ELF-1 (cell line): ENCODE results near the gene SLC19A1.
"Not testable (repeated sequence)": the region's sequence is repeated elsewhere in the genome, so short reads cannot be mapped to it uniquely, and the experiment has no call there.

ENCODE experiments used
- DNase-seq: peaks from one replicate; pipeline ENCODE4 v3.0.0-alpha.2; 2016; ENCODE audit warnings: low read depth, low spot score

SLC19A1 gene

GRCh38 chr21:45533361-45533845 is 8.8 kb downstream of the SLC19A1 start:
- DNase-seq = no peak

- DNase-seq = no peak
These were observed 9.3 kb downstream of the SLC19A1 start for GRCh38 chr21:45532826-45533360.

GRCh38 chr21:45531393-45532215 is 10.6 kb downstream of the SLC19A1 start:
- DNase-seq = no peak

GRCh38 chr21:45531114-45531392 is 11.2 kb downstream of the SLC19A1 start:
- not testable (repeated sequence) for DNase-seq

- DNase-seq = no peak
These were observed 11.7 kb downstream of the SLC19A1 start for GRCh38 chr21:45530423-45531113.

- DNase-seq = no peak
These were observed 12.3 kb downstream of the SLC19A1 start for GRCh38 chr21:45529785-45530422.

GRCh38 chr21:45528981-45529784 is 13.1 kb downstream of the SLC19A1 start:
- no peak for DNase-seq

- DNase-seq = no peak
These were observed 14.1 kb downstream of the SLC19A1 start for GRCh38 chr21:45528028-45528705.

GRCh38 chr21:45527151-45527999 is 14.9 kb downstream of the SLC19A1 start:
- not testable (repeated sequence) for DNase-seq

- no peak for DNase-seq
These were observed 16.3 kb downstream of the SLC19A1 start for GRCh38 chr21:45525910-45526306.

- no peak for DNase-seq
These were observed 16.9 kb downstream of the SLC19A1 start for GRCh38 chr21:45525153-45525909.

- no peak for DNase-seq
These were observed 17.5 kb downstream of the SLC19A1 start for GRCh38 chr21:45524756-45525152.

GRCh38 chr21:45523411-45524101 is 18.7 kb downstream of the SLC19A1 start:
- DNase-seq = no peak

- DNase-seq = no peak
These were observed 19.3 kb downstream of the SLC19A1 start for GRCh38 chr21:45522986-45523385.

GRCh38 chr21:45522381-45522780 is 19.9 kb downstream of the SLC19A1 start:
- no peak for DNase-seq

- DNase-seq = no peak
These were observed 21.0 kb downstream of the SLC19A1 start for GRCh38 chr21:45521241-45521640.

GRCh38 chr21:45519182-45519581 is 23.1 kb downstream of the SLC19A1 start:
- DNase-seq = no peak

- DNase-seq = no peak
These were observed 23.5 kb downstream of the SLC19A1 start for GRCh38 chr21:45518742-45519141.
